ENCODE measurements around the gene RAPGEF5. TPM values are rescaled to one million over a fixed set of nuclear protein-coding genes. Genes with fewer than 3 reads are reported as not detected.

Gene RAPGEF5
- total and polyA plus RNA-seq, 2 donors (not counting 3 experiments of a cell fraction or from before 2014, with no cell fraction given), result 10.0 to 43.2 TPM

- Histone ChIP-seq H3K27ac (ENCODE audit: insufficient read depth, low read depth, low read length) (no peak overlapping the region), H2AFZ (ENCODE audit: low read depth, low read length) (no peak overlapping the region), H3K36me3 (ENCODE audit: control insufficient read depth in 2 of 2, extremely low read depth in 1 of 2, insufficient read depth in 2 of 2, low read length in 2 of 2) (peaks cover 0 to 6% of the 10 kb centered on the region in 2 experiments), H3K9me3 (replicated peaks; ENCODE audit: control insufficient read depth, insufficient read depth, low read length) (no peaks in the 10 kb centered on the region), H3K9me1 (replicated peaks; ENCODE audit: control insufficient read depth, extremely low read depth, insufficient read depth, low read length) (no peaks in the 10 kb centered on the region), H3K4me2 (ENCODE audit: insufficient read depth, low read length) (no peak overlapping the region), H3K9ac (replicated peaks; ENCODE audit: extremely low read depth, insufficient read depth, low read length) (no peak overlapping the region), H3K79me2 (ENCODE audit: control insufficient read depth, insufficient read depth, low read length) (no peaks in the 10 kb centered on the region), H3K27me3 (ENCODE audit: control insufficient read depth in 2 of 2, insufficient read depth in 2 of 2, low read length in 2 of 2) (no peaks in the 10 kb centered on the region), H4K20me1 (replicated peaks; ENCODE audit: control insufficient read depth, extremely low read depth, insufficient read depth, low read length) (no peaks in the 10 kb centered on the region), H3K4me3 (replicated peaks in 1 of 3; ENCODE audit: insufficient read depth in 1 of 3, low read depth in 1 of 3, low read length in 3 of 3) (no peak overlapping the region), H3K4me1 (ENCODE audit: control insufficient read depth, extremely low read depth, insufficient read depth, low read length) (no peaks in the 10 kb centered on the region)
- dilution Hi-C loops (cut with MboI; ENCODE audit: extremely low pct_ligation_motif_present, low sequenced_read_pairs), result no loop called here
- FAIRE-seq, result no peak
- no peak for DNase-seq (ENCODE audit: low read depth, low spot score)
- no TSS peak for BruUV-seq (replicated peaks)
- TF ChIP-seq CTCF (IDR thresholded peaks at IDR 0.05; ENCODE audit: extremely low read depth in 1 of 2, insufficient read depth in 1 of 2, low read depth in 1 of 2, low read length in 2 of 2) (no peak), FOS (IDR thresholded peaks at IDR 0.05; ENCODE audit: borderline replicate concordance, insufficient read depth, low read length) (no peak), JUN (IDR thresholded peaks at IDR 0.05; ENCODE audit: borderline replicate concordance, insufficient read depth, insufficient read length, low read depth) (no peak), GATA2 (IDR thresholded peaks at IDR 0.05; ENCODE audit: insufficient read depth, insufficient read length, low read depth, low read length) (no peak), MAX (IDR thresholded peaks at IDR 0.05; ENCODE audit: insufficient read depth, insufficient read length) (no peak), POLR2AphosphoS5 (IDR thresholded peaks at IDR 0.05; ENCODE audit: insufficient read depth, low read depth, low read length) (no peak), EZH2 (IDR thresholded peaks at IDR 0.05; ENCODE audit: borderline replicate concordance, low read depth, low read length, severe bottlenecking) (no peak), POLR2A (IDR thresholded peaks at IDR 0.05; ENCODE audit: low read depth, low read length) (no peak), MYC (IDR thresholded peaks at IDR 0.05; ENCODE audit: low read depth, low read length) (no peak)
- ChIA-PET CTCF (no interaction called here), POLR2A (no interaction called here)
- intact Hi-C loops (cut with micrococcal nuclease), result no loop called here
Measured at GRCh38 chr7:22167482-22167881, 189.5 kb downstream of the RAPGEF5 start.

Data from endothelial cell of umbilical vein (primary cell).